GM19025 (cell line): ENCODE data around the gene UBE2E2.

Experiments
- ATAC-seq: cut with Tn5 transposase; IDR thresholded peaks from one replicate; pipeline ENCODE4 v1.9.1; 2021; ENCODE audit warnings: mild to moderate bottlenecking, low read depth, moderate library complexity; ENCODE audit not compliant: unreplicated experiment

Gene UBE2E2

DNA sequence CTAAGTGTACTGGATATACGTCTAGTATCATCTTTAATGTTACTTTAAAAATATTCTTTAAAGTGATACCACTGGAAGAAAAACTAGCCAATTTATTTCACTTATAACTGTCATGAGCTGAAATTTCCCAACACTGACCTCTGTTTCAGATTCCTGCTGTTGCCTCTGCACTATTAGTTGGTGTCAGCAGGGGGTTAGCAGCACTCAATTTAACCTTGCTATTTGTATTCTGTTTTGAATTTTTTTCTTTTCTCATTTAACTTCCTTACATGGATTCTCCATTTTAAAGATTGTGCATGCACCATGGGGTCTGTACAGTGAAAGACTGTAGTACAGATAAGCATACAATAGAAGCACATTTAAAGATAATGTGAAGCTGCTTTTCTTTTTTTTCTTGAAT, 169.2 kb downstream of the UBE2E2 start:
- no peak for ATAC-seq

GRCh38 chr3:23376516-23377248, 173.6 kb downstream of the UBE2E2 start:
- ATAC-seq = no peak

GRCh38 chr3:23377928-23378672, 175.0 kb downstream of the UBE2E2 start:
- no peak for ATAC-seq

DNA sequence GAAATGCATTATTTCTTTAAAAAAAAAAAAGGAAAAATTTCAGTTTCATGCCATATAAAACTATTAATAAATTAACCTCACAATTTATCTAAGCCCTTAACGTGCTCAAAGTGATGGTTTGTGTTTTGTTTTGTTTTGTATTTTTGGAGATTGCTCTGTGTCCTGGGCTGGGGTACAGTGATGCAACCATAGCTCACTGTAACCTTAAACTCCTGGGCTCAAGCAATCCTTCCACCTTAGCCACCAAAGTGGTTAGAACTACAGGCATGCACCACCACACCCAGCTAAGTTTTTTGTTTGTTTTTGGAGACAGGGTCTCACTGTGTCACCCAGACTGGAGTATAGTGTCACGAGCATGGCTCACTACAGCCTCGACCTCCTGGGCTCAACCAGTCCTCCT, 180.7 kb downstream of the UBE2E2 start:
- ATAC-seq = no peak

DNA sequence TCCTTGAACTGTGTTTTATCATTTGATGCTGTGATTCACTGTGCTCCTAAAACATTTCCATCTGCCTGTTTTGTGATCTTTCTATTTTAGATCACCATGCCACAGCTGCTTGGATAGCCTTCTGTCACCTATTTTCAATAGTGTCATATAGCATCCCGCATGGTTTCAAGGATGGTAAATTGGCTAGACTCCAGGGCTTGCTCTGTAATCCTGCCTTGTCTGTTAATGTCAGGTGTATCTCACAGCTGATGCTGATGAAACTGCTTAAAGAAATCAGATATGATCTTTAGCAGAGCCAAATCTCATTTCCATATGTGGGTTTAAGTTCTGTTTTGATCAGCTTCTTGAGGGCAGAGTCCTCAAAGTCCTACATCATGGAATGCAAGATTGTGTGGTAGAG, 182.2 kb downstream of the UBE2E2 start:
- ATAC-seq = no peak

DNA sequence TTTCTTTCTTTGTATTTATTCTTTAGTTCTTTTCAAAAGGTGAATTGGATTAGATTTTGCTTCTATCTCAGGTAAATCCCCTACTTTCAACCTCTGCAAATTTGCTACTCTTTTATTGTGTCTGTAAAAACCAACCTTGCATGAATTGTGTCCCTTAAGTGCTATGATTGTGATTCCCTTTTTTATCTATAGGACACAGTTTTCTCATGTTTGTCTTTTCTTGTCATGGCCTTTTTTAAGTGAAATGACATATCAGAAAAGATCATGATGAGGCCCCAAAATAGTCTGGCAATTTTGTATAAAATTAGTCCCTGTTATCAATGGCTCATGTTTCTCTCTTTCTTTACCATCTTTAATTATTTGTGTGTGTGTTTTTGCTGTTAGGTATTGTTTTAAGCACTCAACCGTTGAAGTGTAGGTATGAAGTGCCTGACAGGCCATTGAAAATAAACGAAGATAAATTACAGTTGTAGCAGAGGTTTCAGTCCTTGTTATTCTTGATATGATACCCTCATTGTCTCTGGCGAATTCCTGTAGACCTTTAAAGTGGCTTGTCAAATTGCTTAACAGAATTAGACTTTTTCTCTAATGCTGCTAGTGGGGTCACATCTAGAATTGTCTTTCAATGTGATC, 184.3 kb downstream of the UBE2E2 start:
- no peak for ATAC-seq

DNA sequence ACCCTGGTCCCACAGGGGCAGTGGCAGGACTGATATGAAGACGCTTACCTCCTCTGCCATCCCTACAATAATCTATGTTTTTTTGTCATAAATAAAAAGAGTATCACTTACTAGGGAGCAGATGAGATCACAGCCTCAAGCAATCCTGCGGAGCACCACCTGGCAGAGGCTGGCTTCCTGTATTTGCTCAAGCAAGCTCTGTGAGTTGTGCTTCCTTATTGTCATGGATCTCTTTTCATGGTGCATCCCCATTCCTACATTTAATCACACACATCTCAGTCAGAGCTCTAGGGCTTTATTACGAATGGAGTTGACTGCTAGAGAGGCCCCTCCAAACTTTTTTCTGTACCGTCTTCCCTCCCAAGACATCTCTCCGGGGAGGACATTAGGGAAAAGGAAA, 186.0 kb downstream of the UBE2E2 start:
- no peak for ATAC-seq

GRCh38 chr3:23389686-23390085, 186.6 kb downstream of the UBE2E2 start:
- ATAC-seq = peak; percentile 57

GRCh38 chr3:23390446-23390845, 187.3 kb downstream of the UBE2E2 start:
- no peak for ATAC-seq

DNA sequence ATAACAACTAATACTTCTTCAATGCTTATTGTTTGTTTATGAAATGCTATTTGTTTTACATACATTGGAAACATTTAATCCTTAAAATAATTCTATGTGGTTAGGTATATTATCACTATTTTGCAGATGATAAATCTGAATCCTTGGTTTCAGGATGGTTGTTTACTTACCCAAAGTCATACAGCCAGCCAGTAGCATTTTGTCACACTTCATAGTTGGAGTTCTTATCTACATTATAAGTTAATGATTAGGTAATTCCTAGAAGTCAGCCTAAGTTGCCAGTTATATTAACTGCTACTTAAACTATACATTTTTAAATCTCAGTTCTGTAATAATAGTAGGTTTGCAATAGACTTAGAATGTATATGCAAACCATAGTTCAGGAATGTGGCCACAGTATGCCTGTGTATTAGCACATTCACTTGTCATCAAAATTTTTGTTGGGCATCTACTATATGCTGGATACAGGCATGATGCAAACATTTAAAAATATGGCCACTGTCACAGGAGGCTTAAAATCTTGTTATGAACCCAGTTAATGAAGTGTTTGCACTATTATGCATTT, 187.9 kb downstream of the UBE2E2 start:
- ATAC-seq = no peak

- peak; percentile 51 for ATAC-seq
Observed at GRCh38 chr3:23395115-23395514, 192.0 kb downstream of the UBE2E2 start.

DNA sequence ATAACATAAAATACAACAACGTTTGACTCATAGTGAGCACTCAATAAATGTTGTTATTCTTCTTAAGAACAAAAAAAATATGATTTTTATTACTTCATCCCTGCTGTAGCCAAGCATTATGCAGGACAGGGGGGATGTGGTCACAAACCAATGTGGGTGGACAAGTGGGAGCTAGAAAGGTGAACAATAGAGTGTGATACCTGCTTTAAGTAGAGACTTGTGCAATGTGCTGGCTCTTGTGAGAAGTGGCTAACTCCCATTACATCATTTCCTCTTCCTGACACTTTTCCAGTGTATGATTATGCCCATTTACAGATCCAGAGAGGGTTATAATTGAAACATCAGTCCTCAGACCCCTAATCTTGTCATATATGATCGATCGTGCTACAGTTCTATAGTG, 193.6 kb downstream of the UBE2E2 start:
- no peak for ATAC-seq

DNA sequence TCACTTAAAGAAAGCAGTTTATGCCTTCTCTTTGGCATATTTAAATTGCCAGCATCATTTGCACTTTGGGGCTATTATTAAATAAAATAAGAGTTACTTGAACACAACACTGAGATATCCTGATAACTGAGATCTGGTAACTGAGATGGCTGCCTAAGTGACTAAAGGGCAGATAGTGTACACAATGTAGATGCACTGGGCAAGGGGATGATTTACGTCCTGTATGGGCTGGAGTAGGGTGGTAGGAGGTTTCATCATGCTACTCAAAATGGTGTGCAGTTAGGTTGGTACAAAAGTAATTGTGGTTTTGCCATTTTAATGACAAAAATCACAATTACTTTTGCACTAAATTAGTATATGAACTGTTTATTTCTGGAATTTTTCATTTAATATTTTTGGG, 196.1 kb downstream of the UBE2E2 start:
- ATAC-seq = no peak

DNA sequence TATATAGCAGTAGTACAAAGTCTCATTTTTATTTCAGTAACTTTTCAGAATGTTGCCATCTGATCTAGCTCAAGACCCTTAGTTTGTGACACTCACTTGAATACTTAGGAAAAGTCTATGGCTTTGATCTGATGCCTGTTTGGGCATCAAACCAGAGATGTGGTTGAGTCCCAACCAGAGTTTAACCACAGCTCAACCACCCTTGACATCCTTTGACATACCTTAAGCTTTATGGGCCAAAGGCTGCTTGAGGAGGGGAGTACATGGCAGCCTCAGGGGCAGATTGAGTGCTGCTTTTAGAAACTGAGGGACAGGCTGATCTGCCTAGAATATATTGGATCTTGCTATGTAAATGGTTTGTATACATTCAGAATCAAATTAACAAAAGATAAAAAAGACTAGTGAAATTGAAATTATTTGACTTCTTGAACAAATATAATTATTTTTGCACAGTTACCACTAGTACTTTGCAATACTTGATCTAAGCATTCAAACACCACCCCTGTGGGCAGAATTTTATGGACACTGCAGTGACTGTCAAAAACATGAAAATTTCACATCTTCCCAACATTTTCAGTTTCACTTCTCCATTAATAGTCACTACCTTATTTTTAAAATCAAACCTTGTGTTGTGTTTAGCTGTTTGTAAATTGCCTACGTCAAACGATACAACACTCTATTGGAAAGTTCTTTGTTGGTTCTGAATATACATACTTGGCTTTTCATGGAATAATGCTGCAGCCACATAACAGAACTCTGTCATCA, 199.8 kb downstream of the UBE2E2 start:
- ATAC-seq = peak; percentile 44

GRCh38 chr3:23404246-23404645, 201.1 kb downstream of the UBE2E2 start:
- no peak for ATAC-seq

GRCh38 chr3:23405081-23405480, 202.0 kb downstream of the UBE2E2 start:
- ATAC-seq = no peak

DNA sequence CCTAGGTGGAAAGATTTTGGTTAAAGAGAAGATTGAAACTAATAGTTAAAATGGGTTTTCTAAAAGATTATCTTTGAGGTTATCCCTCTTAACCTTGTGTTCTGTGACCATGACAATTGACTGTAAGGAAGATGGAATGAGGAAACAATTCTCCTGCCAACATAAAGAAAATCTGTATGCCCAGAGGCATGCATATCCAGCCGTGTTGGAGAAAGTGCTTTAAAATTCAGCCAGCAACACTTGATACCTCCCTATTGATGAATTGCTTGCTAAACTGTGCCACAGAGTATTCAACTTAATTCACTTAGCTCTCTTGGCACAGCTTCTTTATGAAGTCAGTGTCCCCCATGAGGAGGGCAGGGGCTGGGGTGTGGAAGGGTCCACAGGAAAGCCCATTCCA, 203.5 kb downstream of the UBE2E2 start:
- ATAC-seq = no peak

- ATAC-seq = no peak
Observed at GRCh38 chr3:23418026-23418425, 214.9 kb downstream of the UBE2E2 start.

- ATAC-seq = peak; percentile 23
Observed at GRCh38 chr3:23421811-23422516, 218.8 kb downstream of the UBE2E2 start.

- ATAC-seq = peak; percentile 59
Observed at GRCh38 chr3:23422517-23422851, 219.4 kb downstream of the UBE2E2 start.
